Measurements from ENCODE around the gene ITGA6.

The ITGA6 gene

GRCh38 chr2:172465417-172466334 lies 38.3 kb downstream of the ITGA6 start:
- DNase-seq (ENCODE audit: low spot score), result peak; percentile 88

DNA sequence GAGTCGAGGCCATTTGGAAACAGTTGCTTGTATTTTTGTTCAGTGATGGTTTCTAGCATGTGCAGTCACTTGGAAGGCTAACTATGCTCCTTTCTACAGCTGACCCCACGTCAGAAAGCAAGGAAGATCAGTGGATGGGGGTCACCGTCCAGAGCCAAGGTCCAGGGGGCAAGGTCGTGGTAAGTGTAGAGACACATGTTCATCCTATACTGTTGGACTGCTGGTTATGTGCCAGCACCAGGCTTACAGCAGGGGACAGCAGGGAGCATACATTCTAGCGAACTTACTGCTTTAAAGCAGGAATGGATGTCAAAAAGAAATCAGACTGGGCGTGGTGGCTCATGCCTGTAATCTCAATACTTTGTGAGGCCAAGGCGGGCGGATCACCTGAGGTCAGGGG lies 40.0 kb downstream of the ITGA6 start:
- DNase-seq (ENCODE audit: low spot score), result no peak

DNA sequence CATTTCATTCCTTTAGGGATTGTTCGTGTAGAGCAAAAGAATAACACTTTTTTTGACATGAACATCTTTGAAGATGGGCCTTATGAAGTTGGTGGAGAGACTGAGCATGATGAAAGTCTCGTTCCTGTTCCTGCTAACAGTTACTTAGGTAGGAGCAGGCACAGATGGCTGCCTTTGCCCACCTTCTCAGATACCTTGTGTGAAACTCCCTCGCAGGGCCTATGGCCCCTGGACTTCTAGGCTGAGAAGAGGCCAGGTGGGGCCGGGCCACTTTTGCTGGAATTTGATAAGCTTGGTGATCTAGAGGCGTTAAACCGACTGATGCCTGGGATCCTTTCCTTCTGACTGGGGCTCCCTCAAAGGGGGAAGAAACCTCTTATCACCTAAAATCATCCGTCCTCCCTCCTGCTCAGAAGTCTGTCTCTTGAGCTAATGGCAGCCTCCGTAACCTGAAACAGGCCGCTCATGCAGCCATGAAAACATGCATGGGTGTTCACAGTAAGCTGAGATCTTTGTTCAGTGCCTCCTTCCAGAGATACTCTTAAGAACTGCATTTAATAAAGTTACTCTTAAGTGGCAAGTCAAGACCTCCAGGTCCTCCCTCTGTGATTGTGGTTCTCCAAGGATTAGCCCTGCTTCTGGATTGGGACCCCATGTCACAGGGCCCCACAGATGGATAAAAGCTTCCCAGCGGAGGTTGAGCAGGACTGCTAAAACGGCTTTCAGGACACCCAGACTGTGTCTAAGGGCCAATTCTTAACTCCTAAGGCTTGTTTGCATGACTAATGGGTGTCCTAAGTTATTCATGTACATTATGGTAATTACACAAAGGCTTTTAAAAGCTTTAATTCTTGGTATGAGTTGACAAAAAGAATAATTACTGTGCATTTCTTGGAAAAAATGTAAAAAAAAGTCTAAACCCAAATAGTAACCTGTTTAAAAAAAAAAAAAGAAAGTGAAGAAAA lies 43.9 kb downstream of the ITGA6 start:
- DNase-seq (ENCODE audit: low spot score), result no peak

GRCh38 chr2:172472446-172473033 lies 45.2 kb downstream of the ITGA6 start:
- no peak for DNase-seq (ENCODE audit: low spot score)

DNA sequence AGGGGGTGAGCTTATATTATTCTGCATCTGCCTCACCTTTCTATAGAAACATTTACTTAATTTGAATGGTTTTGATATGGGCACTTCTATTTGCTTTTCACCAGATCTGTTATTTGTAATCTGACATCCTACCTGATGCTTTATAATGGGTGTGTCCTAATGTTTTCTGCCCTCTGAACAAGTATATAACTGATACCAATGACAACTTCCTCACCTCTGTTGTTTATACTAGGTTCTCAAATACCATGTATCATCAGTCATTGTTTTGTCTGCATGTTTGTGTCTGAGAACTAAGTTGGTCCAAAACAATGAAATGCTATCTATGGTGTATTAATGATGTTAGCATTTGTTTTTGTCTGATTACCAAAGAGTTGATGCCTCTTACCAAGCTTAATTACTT lies 45.8 kb downstream of the ITGA6 start:
- no peak for DNase-seq (ENCODE audit: low spot score)

GRCh38 chr2:172478353-172478752 lies 51.0 kb downstream of the ITGA6 start:
- no peak for DNase-seq (ENCODE audit: low spot score)

GRCh38 chr2:172480301-172481218 lies 53.2 kb downstream of the ITGA6 start:
- DNase-seq (ENCODE audit: low spot score), result no peak

- DNase-seq (ENCODE audit: low spot score), result no peak
Observed at GRCh38 chr2:172481507-172482262, 54.3 kb downstream of the ITGA6 start.

- no peak for DNase-seq (ENCODE audit: low spot score)
Observed at GRCh38 chr2:172484253-172484652, 56.9 kb downstream of the ITGA6 start.

DNA sequence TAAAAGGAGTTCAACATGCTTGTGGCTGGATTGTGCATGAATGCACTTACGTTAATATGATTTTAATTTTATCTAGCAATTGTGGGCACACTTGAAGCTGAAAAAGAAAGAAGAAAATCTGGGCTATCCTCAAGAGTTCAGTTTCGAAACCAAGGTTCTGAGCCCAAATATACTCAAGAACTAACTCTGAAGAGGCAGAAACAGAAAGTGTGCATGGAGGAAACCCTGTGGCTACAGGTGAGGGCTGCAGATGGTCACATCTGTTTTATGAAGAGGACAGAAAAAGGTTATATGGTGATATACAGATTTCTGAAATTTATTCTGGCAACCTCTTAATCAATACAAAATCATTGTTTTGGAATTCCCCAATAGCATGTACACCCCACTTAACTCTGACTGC lies 57.3 kb downstream of the ITGA6 start:
- DNase-seq (ENCODE audit: low spot score), result no peak

DNA sequence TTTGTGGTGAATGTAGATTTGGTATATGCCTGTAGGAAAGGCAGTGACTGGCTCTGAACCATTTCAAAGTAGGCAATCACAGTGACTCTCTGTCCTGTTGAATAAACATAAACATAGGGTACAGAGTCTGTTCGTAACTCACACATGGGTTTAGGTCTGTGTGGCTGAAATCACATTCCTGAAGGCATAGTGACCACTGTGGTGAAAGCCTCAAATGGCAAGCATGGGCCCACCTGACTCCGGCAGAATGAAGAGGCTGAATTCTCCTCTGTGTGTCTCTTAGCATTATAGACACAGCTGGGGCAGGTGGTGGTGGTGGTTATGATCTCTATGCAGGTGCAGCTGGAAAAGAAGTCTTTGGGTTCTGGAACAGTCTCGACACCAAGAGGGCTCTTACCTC lies 61.2 kb downstream of the ITGA6 start:
- DNase-seq (ENCODE audit: low spot score), result no peak

DNA sequence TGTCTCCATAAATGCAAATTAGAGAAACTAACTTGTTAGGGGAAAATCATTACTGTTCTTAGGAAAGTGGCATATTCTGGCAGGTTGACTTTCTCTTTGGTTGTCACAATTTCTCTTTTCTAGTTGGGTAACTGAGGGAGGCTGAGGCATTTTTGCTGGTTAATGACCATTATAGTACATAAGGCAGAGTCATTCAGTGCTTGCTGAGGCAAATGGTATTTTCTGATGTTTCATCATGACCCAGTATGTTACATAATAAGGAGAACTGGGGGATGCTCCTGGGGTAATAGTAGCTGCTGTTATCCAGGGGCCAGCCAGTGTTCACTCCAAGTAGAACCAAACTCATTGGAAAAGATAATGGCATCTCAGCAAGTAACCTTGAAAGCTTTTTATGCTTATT lies 62.3 kb downstream of the ITGA6 start:
- no peak for DNase-seq (ENCODE audit: low spot score)

DNA sequence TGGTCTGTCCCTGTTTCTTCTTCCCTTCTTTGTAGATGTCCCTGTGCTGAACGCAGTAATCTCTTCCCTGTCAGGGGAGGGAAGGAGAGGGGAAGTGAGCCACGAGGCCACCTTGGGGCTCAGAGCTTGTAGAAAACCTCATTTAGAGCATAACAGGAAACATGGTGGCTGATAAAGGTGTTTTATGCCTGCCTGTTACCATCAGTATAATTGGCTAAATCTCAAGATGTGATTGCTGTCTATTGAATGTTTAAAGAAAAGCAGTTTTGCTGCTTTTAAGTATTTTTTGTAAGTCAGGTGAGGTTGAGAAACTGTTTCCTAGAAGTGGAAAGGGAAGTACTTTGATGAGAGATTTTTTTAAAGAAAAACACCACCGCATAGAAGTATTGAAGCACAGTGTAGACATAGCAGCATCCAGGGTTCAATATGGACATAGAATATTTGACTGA lies 68.8 kb downstream of the ITGA6 start:
- DNase-seq (ENCODE audit: low spot score), result no peak

DNA sequence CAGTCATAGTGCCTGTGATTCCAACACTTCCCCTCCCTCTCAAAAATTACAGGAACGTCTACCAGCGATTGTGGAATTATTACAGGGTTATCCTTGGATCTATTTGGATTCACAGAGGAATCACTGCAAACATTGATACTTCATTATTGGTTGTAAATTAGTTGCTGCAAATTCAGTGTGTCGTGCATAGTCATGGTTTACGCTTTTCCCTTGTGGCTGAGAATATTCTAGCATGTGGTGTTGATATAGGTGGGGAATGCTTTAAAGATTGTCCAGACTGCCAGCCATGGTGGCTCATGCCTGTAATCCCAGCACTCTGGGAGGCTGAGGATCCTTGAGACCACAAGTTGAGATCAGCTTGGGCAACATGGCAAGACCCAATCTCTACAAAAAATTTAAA lies 79.8 kb downstream of the ITGA6 start:
- DNase-seq (ENCODE audit: low spot score), result no peak

DNA sequence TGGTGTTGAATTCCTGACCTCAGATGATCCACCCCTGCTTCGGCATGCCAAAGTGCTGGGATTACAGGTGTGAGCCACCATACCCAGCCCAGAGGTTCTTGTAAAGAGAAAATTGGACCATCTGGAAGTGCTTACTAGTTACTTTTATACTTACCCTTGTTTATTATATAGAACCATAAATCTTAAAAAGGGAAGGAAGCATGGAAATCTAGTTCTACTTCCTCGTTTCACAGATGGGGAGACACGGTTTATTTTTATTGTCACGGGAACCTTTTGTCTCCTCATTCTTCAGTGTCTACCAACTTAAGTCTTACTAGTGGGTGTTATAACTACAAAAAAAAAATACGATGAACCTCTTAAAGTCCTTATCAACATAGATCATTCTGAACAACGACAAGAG lies 82.7 kb downstream of the ITGA6 start:
- DNase-seq (ENCODE audit: low spot score), result no peak

DNA sequence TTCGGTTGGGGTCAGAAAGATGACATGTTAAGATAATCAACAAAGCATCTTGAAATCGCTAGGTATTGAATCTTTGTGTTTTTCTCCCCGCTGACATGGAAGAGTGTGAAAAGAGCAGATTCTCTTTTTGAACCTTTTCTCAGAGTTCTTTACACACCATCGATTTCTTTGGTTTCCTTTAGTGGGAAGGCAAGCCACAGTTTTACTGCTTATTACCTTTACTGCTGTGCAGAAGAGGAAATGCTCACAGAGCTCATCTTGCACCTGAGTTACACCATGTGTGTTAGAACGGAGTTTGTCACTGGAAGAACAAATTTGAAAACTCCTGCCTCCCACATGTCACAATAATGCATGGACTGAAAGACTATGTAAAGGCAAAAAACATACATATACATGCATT lies 83.2 kb downstream of the ITGA6 start:
- no peak for DNase-seq (ENCODE audit: low spot score)

GRCh38 chr2:172512810-172513523 lies 85.6 kb downstream of the ITGA6 start:
- DNase-seq (ENCODE audit: low spot score), result no peak

DNA sequence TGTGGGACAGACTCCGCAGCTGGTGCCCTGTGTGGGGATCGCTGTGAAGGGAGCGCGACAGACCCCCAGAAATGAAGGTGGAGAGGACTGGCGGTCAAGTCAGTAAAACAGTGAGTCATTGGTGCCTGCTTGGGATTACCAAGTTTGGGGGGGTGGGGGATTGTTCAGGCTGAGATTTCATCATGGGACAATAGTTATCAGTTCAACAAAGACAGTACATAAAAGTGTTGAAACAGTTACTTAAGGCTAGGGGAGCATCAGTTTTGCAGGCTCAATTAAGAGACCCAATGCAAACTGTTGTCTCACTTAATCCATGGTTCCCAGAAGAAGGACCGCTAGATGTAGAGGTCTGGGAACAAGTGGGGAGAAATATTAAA lies 86.1 kb downstream of the ITGA6 start:
- no peak for DNase-seq (ENCODE audit: low spot score)

DNA sequence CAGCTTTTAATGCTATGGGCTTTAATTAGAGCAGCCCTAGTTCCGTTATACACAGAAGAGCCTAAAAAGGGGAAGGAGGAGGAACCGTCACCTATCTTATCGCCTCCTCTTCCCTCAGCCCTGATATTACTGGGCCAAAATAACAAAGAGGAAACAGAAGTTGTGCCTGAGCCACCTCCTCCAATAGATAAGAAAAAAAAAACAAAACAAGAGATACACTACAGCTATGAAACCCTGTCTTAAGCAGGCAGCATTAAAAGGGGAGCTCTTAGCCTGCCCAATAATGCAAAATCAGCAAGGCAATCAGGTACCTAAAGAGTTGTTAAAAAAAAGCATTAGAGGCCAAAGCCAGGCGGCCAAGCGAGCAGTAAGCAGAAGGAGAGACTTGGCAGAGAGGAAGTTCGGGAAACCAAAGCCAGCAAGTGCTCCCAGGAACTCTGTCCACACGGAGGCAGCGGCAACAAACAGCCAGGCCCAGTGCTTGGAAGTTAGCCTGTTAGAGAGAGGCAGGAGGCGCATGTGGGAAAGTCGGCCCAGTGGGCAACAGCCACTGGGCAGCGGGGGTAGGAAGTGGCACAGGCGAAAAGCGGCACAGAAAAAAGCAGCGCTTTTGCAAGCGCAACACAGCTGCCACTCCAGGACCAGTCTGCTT lies 86.7 kb downstream of the ITGA6 start:
- DNase-seq (ENCODE audit: low spot score), result no peak
